ENCODE measurements around the gene SIGLEC1.

SIGLEC1 gene

GRCh38 chr20:3689978-3690377 lies 22.4 kb downstream of the SIGLEC1 start:
- in situ Hi-C loops (cut with MboI; ENCODE audit: low pct_unique_long_range_greater_than_20kb, low sequenced_read_pairs): no loop called here
- no peak for DNase-seq

- in situ Hi-C loops (cut with MboI; ENCODE audit: low pct_unique_long_range_greater_than_20kb, low sequenced_read_pairs): no loop called here
- DNase-seq: peak; percentile 11
These were observed 24.7 kb downstream of the SIGLEC1 start for GRCh38 chr20:3687655-3688054.

GRCh38 chr20:3686867-3687321 lies 25.5 kb downstream of the SIGLEC1 start:
- in situ Hi-C loops (cut with MboI; ENCODE audit: low pct_unique_long_range_greater_than_20kb, low sequenced_read_pairs): no loop called here
- DNase-seq: no peak

- no peak for DNase-seq
- in situ Hi-C loops (cut with MboI; ENCODE audit: low pct_unique_long_range_greater_than_20kb, low sequenced_read_pairs): no loop called here
These were observed 26.0 kb downstream of the SIGLEC1 start for GRCh38 chr20:3686421-3686820.

GRCh38 chr20:3685341-3685740 lies 27.1 kb downstream of the SIGLEC1 start:
- in situ Hi-C loops (cut with MboI; ENCODE audit: low pct_unique_long_range_greater_than_20kb, low sequenced_read_pairs): no loop called here
- DNase-seq: no peak

- in situ Hi-C loops (cut with MboI; ENCODE audit: low pct_unique_long_range_greater_than_20kb, low sequenced_read_pairs): no loop called here
- no peak for DNase-seq
These were observed 30.2 kb downstream of the SIGLEC1 start, which contains the start of gene ADAM33 for GRCh38 chr20:3681931-3682781. ADAM33 (minus strand) TSS chr20:3682010; CDS start chr20:3682004, 6 bp downstream.

GRCh38 chr20:3681352-3681930 lies 31.0 kb downstream of the SIGLEC1 start:
- in situ Hi-C loops (cut with MboI; ENCODE audit: low pct_unique_long_range_greater_than_20kb, low sequenced_read_pairs): no loop called here
- DNase-seq: no peak

- no peak for DNase-seq
- in situ Hi-C loops (cut with MboI; ENCODE audit: low pct_unique_long_range_greater_than_20kb, low sequenced_read_pairs): no loop called here
These were observed 31.6 kb downstream of the SIGLEC1 start for GRCh38 chr20:3680701-3681351.

GRCh38 chr20:3679749-3680700 lies 32.4 kb downstream of the SIGLEC1 start:
- in situ Hi-C loops (cut with MboI; ENCODE audit: low pct_unique_long_range_greater_than_20kb, low sequenced_read_pairs): no loop called here
- DNase-seq: no peak

GRCh38 chr20:3678856-3679720 lies 33.3 kb downstream of the SIGLEC1 start:
- in situ Hi-C loops (cut with MboI; ENCODE audit: low pct_unique_long_range_greater_than_20kb, low sequenced_read_pairs): no loop called here
- no peak for DNase-seq

- DNase-seq: no peak
- in situ Hi-C loops (cut with MboI; ENCODE audit: low pct_unique_long_range_greater_than_20kb, low sequenced_read_pairs): no loop called here
These were observed 34.2 kb downstream of the SIGLEC1 start for GRCh38 chr20:3678198-3678597.

- no peak for DNase-seq
- in situ Hi-C loops (cut with MboI; ENCODE audit: low pct_unique_long_range_greater_than_20kb, low sequenced_read_pairs): no loop called here
These were observed 34.7 kb downstream of the SIGLEC1 start for GRCh38 chr20:3677733-3678132.

- no peak for DNase-seq
- in situ Hi-C loops (cut with MboI; ENCODE audit: low pct_unique_long_range_greater_than_20kb, low sequenced_read_pairs): no loop called here
These were observed 37.2 kb downstream of the SIGLEC1 start for GRCh38 chr20:3674995-3675900.

GRCh38 chr20:3674447-3674846 lies 38.0 kb downstream of the SIGLEC1 start:
- in situ Hi-C loops (cut with MboI; ENCODE audit: low pct_unique_long_range_greater_than_20kb, low sequenced_read_pairs): no loop called here
- DNase-seq: no peak

GRCh38 chr20:3673221-3674070 lies 39.0 kb downstream of the SIGLEC1 start:
- in situ Hi-C loops (cut with MboI; ENCODE audit: low pct_unique_long_range_greater_than_20kb, low sequenced_read_pairs): no loop called here
- no peak for DNase-seq

GRCh38 chr20:3672547-3673171 lies 39.7 kb downstream of the SIGLEC1 start:
- in situ Hi-C loops (cut with MboI; ENCODE audit: low pct_unique_long_range_greater_than_20kb, low sequenced_read_pairs): no loop called here
- peak; percentile 30 for DNase-seq

Data from KBM-7 (cell line).